ENCODE measurements around the gene RAB11FIP3. TPM values are rescaled to one million over a fixed set of nuclear protein-coding genes. Genes with fewer than 3 reads are reported as not detected.
A peak's percentile ranks its signal among the peaks of the same experiment; 100 is the strongest.

Gene RAB11FIP3
- total and polyA plus RNA-seq, 10 of the 15 experiments (the other 5 are each of a cell fraction or from before 2014, with no cell fraction given) = 1.2 to 27.3 (median 7.7) TPM

GRCh38 chr16:383326-384051, 42.0 kb upstream of the RAB11FIP3 start (continued):
- TF ChIP-seq MAX (IDR thresholded peaks at IDR 0.05; ENCODE audit: low read depth, low read length) (peak; percentile 62), EED (IDR thresholded peaks at IDR 0.05; ENCODE audit: low read depth) (peak; percentile 56; the same call in 1 of the 2 replicates), PAX8 (IDR thresholded peaks at IDR 0.05) (no peak), BACH1 (IDR thresholded peaks at IDR 0.05; ENCODE audit: borderline replicate concordance) (0 out of 2 replicates have a peak, but pooled peaks have one; percentile 19), POLR2AphosphoS5 (IDR thresholded peaks at IDR 0.05; ENCODE audit: low read length) (peak; percentile 64), ZBED1 (IDR thresholded peaks at IDR 0.05; ENCODE audit: borderline replicate concordance) (no peak), POU2F2 (IDR thresholded peaks at IDR 0.05; ENCODE audit: borderline replicate concordance, low read depth, low read length) (0 out of 3 replicates have a peak, but pooled peaks have one; percentile 33), E4F1 (IDR thresholded peaks at IDR 0.05; ENCODE audit: borderline replicate concordance, partially characterized antibody) (peak; percentile 35), RFX5 (IDR thresholded peaks at IDR 0.05; ENCODE audit: low read depth, low read length) (no peak), RUNX3 (IDR thresholded peaks at IDR 0.05; ENCODE audit: low read length) (0 out of 2 replicates have a peak, but pooled peaks have one; percentile 30), SUPT20H (IDR thresholded peaks at IDR 0.05; ENCODE audit: borderline replicate concordance, control insufficient read depth, low read depth, low read length) (no peak), GATAD2B (conservative IDR thresholded peaks at IDR 0.05; ENCODE audit: low read depth) (peak; percentile 38; the same call in 1 of the 2 replicates), CBFB (IDR thresholded peaks at IDR 0.05; ENCODE audit: low read depth) (0 out of 2 replicates have a peak, but pooled peaks have one; percentile 32), RB1 (IDR thresholded peaks at IDR 0.05; ENCODE audit: borderline replicate concordance) (0 out of 2 replicates have a peak, but pooled peaks have one; percentile 20), SRF (IDR thresholded peaks at IDR 0.05; ENCODE audit: low read depth in 2 of 2, low read length in 2 of 2) (no peak), YY1 (IDR thresholded peaks at IDR 0.05; ENCODE audit: low read depth, low read length) (0 out of 2 replicates have a peak, but pooled peaks have one; percentile 37), MTA2 (IDR thresholded peaks at IDR 0.05; ENCODE audit: low read depth) (peak; percentile 61; the same call in 1 of the 2 replicates), NKRF (conservative IDR thresholded peaks at IDR 0.05) (peak; percentile 42; the same call in 1 of the 2 replicates), RELB (IDR thresholded peaks at IDR 0.05; ENCODE audit: low read depth) (peak; percentile 82), RAD51 (IDR thresholded peaks at IDR 0.05) (no peak), MXI1 (IDR thresholded peaks at IDR 0.05; ENCODE audit: low read depth, low read length) (peak; percentile 81), MEF2B (IDR thresholded peaks at IDR 0.05; ENCODE audit: partially characterized antibody, poor library complexity, severe bottlenecking) (peak; percentile 89), NFIC (IDR thresholded peaks at IDR 0.05; ENCODE audit: low read depth, low read length) (0 out of 2 replicates have a peak, but pooled peaks have one; percentile 9), BHLHE40 (IDR thresholded peaks at IDR 0.05; ENCODE audit: borderline replicate concordance in 1 of 2, low read depth in 2 of 2, low read length in 1 of 2) (peak in 1 of 2 experiments; percentile 55; a peak in 1 of 4 replicates)
